GM18907 (cell line): ENCODE data around the gene MYO7B.

Experiments used
- ATAC-seq: cut with Tn5 transposase; IDR thresholded peaks from one replicate; pipeline ENCODE4 v1.9.1; 2021; ENCODE audit warnings: mild to moderate bottlenecking, moderate library complexity; ENCODE audit not compliant: unreplicated experiment

MYO7B gene

GRCh38 chr2:127674241-127675209 lies 139.0 kb downstream of the MYO7B start:
- no peak for ATAC-seq

GRCh38 chr2:127675331-127676261 lies 140.1 kb downstream of the MYO7B start, which contains the start of gene LIMS2:
Gene LIMS2, minus strand, starts transcription at chr2:127675530. Its CDS starts 506 bp downstream, at chr2:127675024.
- no peak for ATAC-seq

GRCh38 chr2:127676906-127677305 lies 141.4 kb downstream of the MYO7B start:
- ATAC-seq = no peak

GRCh38 chr2:127678531-127678930 lies 143.0 kb downstream of the MYO7B start:
- ATAC-seq = no peak

GRCh38 chr2:127678991-127679390 lies 143.5 kb downstream of the MYO7B start:
- ATAC-seq = no peak

- no peak for ATAC-seq
Observed at GRCh38 chr2:127679680-127680361, 144.3 kb downstream of the MYO7B start.

GRCh38 chr2:127680706-127681287 lies 145.3 kb downstream of the MYO7B start:
- ATAC-seq = no peak

GRCh38 chr2:127681288-127681804 lies 145.9 kb downstream of the MYO7B start:
- ATAC-seq = no peak

- no peak for ATAC-seq
Observed at GRCh38 chr2:127681976-127682857, 146.7 kb downstream of the MYO7B start.

GRCh38 chr2:127683056-127683455 lies 147.6 kb downstream of the MYO7B start:
- no peak for ATAC-seq

GRCh38 chr2:127683757-127684156 lies 148.3 kb downstream of the MYO7B start:
- ATAC-seq = no peak

- no peak for ATAC-seq
Observed at GRCh38 chr2:127685410-127686080, 150.1 kb downstream of the MYO7B start.
